Keratinocyte (primary cell): Measurements from ENCODE around the gene IL11RA. TPM values are rescaled to one million over a fixed set of nuclear protein-coding genes. Genes with fewer than 3 reads are reported as not detected.

Experiments
- DNase-seq: peaks from one replicate; pipeline ENCODE4 v3.0.0-alpha.2; 2011; ENCODE audit warnings: low read depth, missing footprints, low spot score
- FAIRE-seq: peaks from 2 replicates; lab custom pipeline; 2011; peaks lifted over from hg19 to GRCh38; lab: Jason Lieb, UNC
- H2AFZ ChIP-seq: 2 replicates; pipeline ENCODE4 v1.6.0; 2012; ENCODE audit warnings: low read length, control low read depth, inconsistent platforms; ENCODE audit not compliant: control insufficient read depth
- H3K27ac ChIP-seq: 2 replicates; pipeline ENCODE4 v1.5.1; 2011; ENCODE audit warnings: low read length; ENCODE audit not compliant: control insufficient read depth, insufficient read depth
- H3K27me3 ChIP-seq: 3 replicates; pipeline ENCODE4 v1.6.0; 2011; ENCODE audit warnings: low read length; ENCODE audit not compliant: control insufficient read depth, insufficient read depth; ENCODE audit errors: extremely low read depth
- H3K36me3 ChIP-seq, 2 experiments: 2 replicates in 1 of 2; 3 replicates in 1 of 2; pipeline ENCODE4 v1.5.1; 2011; ENCODE audit warnings: low read length in 2 of 2, mild to moderate bottlenecking in 1 of 2; ENCODE audit not compliant: control insufficient read depth in 2 of 2, insufficient read depth in 2 of 2; ENCODE audit errors: extremely low read depth in 1 of 2
- H3K4me1 ChIP-seq: 3 replicates; pipeline ENCODE4 v1.5.1; 2011; ENCODE audit warnings: low read length; ENCODE audit not compliant: control insufficient read depth, insufficient read depth; ENCODE audit errors: extremely low read depth
- H3K4me2 ChIP-seq: 3 replicates; pipeline ENCODE4 v1.6.0; 2011; ENCODE audit warnings: low read depth, low read length; ENCODE audit not compliant: control insufficient read depth, insufficient read depth; ENCODE audit errors: extremely low read depth
- H3K4me3 ChIP-seq, 3 experiments: fragments of 200-600 bp in 1 of 3; sonication (generic) in 1 of 3; 2 replicates in 2 of 3; 3 replicates in 1 of 3; pipeline ENCODE4 v1.5.1; 2011 to 2016; ENCODE audit warnings: low read length in 3 of 3, mild to moderate bottlenecking in 3 of 3, control low read depth in 2 of 3, inconsistent platforms in 1 of 3, low read depth in 1 of 3, mixed read lengths in 1 of 3, mixed run types in 1 of 3, moderate library complexity in 1 of 3; ENCODE audit not compliant: control insufficient read depth in 2 of 3, insufficient read depth in 2 of 3; ENCODE audit errors: extremely low read depth in 1 of 3
- H3K79me2 ChIP-seq: 2 replicates; pipeline ENCODE4 v1.6.0; 2012; ENCODE audit warnings: low read length; ENCODE audit not compliant: control insufficient read depth, insufficient read depth
- H3K9ac ChIP-seq: 3 replicates; pipeline ENCODE4 v1.6.0; 2011; ENCODE audit warnings: low read length; ENCODE audit not compliant: control insufficient read depth, insufficient read depth; ENCODE audit errors: extremely low read depth
- H3K9me1 ChIP-seq: 3 replicates; pipeline ENCODE4 v1.6.0; 2011; ENCODE audit warnings: low read length; ENCODE audit not compliant: control insufficient read depth, insufficient read depth; ENCODE audit errors: extremely low read depth
- H3K9me3 ChIP-seq: 2 replicates; pipeline ENCODE4 v1.5.1; 2012; ENCODE audit warnings: low read depth, low read length; ENCODE audit not compliant: control insufficient read depth
- H4K20me1 ChIP-seq: 3 replicates; pipeline ENCODE4 v1.6.0; 2011; ENCODE audit warnings: low read length; ENCODE audit not compliant: control insufficient read depth, insufficient read depth; ENCODE audit errors: extremely low read depth
- EZH2 ChIP-seq: IDR thresholded peaks from one replicate; pipeline ENCODE4 v1.6.1; 2012; ENCODE audit warnings: inconsistent platforms, mild to moderate bottlenecking, low read length, moderate library complexity
- dilution Hi-C: fragments of 300-500 bp; cut with MboI; formaldehyde crosslinking; loops from one replicate; pipeline ENCODE4 v1.7.0; 2020; ENCODE audit warnings: low sequenced_read_pairs; ENCODE audit not compliant: extremely low pct_ligation_motif_present
- polyA plus RNA-seq, 5 experiments: library from polyadenylated mRNA; depleted of rRNA in 3 of 5; stranded (reverse) in 3 of 5; stranded (forward) in 1 of 5; unstranded in 1 of 5; fragments of >200 nt; gene quantifications; 1 replicate in 1 of 5; 2 replicates in 3 of 5; 3 replicates in 1 of 5; pipeline versions ENCODE4 v1.2.1 to v1.2.3, GENCODE V29; 2011 to 2012; ENCODE audit warnings: missing spikeins in 2 of 5, low read depth in 1 of 5, low replicate concordance in 1 of 5
- TF ChIP-seq, protein P1 (sequence below), 3 experiments: IDR thresholded peaks in 1 of 3; conservative IDR thresholded peaks in 1 of 3; optimal IDR thresholded peaks in 1 of 3; 2 replicates in 2 of 3; 3 replicates in 1 of 3; pipeline versions ENCODE3 to v1.5.1; 2011; ENCODE audit warnings: low read length in 3 of 3, mild to moderate bottlenecking in 3 of 3, moderate library complexity in 2 of 3, control low read depth in 1 of 3, inconsistent platforms in 1 of 3; ENCODE audit not compliant: insufficient read depth in 2 of 3; ENCODE audit errors: extremely low read depth in 1 of 3

Gene IL11RA
- polyA plus RNA-seq, 1 donor (not counting 4 experiments of a cell fraction or from before 2014, with no cell fraction given) = 3.1 TPM

DNA sequence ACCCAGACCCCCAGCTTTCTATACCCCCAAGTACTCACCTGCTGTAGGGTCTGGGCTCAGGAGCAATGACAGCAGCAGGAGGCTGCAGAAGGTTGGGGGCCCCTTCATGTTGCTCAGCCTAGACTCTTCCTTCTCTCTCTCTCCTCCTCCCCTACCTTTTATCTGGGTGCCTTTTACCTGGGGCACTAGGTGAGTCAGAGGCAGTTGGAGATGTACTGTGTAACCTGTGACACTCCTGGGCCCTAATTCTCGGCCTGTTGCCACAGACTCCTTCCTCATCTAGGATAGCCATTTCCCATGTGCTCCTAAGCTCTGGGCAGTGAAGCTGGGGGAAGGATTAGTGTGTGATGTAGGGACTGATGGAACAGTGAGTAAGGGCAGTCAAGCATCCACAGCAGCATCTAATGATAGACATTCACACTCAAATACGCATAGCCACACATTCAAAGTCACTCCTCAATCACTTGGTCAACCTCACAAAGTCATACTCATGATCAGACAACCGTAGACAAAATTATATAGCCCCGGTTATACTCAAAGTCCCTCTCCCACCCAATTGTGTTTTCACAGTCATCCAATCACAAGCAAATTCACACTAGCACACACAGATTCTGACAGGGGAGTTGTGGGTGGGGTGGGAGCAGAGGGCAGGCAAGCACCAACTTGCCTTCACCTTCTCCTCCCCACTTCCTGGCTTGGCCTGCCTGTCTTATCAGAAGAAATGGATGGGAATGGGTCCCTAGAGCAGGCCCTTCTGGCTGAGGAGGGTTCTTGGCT is 10.7 kb downstream of the IL11RA start, which contains the start of gene CCL27:
TSS of gene CCL27 (minus strand) at position 132 of the 777 bp plus-strand sequence. CDS start at position 108, 24 bp downstream.
- H3K9me3 ChIP-seq = no peaks in the 10 kb centered on the region
- peaks cover 16% of the 10 kb centered on the region for H3K79me2 ChIP-seq
- dilution Hi-C loops = no loop called here
- H3K4me2 ChIP-seq = peak within 1 kb of the TSS; percentile 49
- DNase-seq = no peak
- TF ChIP-seq, protein P1, sequence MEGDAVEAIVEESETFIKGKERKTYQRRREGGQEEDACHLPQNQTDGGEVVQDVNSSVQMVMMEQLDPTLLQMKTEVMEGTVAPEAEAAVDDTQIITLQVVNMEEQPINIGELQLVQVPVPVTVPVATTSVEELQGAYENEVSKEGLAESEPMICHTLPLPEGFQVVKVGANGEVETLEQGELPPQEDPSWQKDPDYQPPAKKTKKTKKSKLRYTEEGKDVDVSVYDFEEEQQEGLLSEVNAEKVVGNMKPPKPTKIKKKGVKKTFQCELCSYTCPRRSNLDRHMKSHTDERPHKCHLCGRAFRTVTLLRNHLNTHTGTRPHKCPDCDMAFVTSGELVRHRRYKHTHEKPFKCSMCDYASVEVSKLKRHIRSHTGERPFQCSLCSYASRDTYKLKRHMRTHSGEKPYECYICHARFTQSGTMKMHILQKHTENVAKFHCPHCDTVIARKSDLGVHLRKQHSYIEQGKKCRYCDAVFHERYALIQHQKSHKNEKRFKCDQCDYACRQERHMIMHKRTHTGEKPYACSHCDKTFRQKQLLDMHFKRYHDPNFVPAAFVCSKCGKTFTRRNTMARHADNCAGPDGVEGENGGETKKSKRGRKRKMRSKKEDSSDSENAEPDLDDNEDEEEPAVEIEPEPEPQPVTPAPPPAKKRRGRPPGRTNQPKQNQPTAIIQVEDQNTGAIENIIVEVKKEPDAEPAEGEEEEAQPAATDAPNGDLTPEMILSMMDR (optimal IDR thresholded peaks at IDR 0.05 in 1 of 3, IDR thresholded peaks at IDR 0.05 in 1 of 3, conservative IDR thresholded peaks at IDR 0.05 in 1 of 3; ENCODE audit: extremely low read depth in 1 of 3, insufficient read depth in 2 of 3, low read length in 3 of 3) = no peak
- TF ChIP-seq EZH2 = no peak
- H3K9ac ChIP-seq = peak within 1 kb of the TSS; percentile 55
- H3K27ac ChIP-seq = peak within 1 kb of the TSS; percentile 86
- H3K27me3 ChIP-seq = no peaks in the 10 kb centered on the region
- H3K9me1 ChIP-seq = peaks cover under 1% of the 10 kb centered on the region
- no peaks in the 10 kb centered on the region for H4K20me1 ChIP-seq
- H3K4me3 ChIP-seq = peak within 1 kb of the TSS in 1 of 3 experiments; percentile 4
- H3K4me1 ChIP-seq = peaks cover 58% of the 10 kb centered on the region
- peak; percentile 77 for FAIRE-seq
- peak within 1 kb of the TSS; percentile 64 for H2AFZ ChIP-seq
- peaks cover 0 to 2% of the 10 kb centered on the region in 2 experiments for H3K36me3 ChIP-seq

DNA sequence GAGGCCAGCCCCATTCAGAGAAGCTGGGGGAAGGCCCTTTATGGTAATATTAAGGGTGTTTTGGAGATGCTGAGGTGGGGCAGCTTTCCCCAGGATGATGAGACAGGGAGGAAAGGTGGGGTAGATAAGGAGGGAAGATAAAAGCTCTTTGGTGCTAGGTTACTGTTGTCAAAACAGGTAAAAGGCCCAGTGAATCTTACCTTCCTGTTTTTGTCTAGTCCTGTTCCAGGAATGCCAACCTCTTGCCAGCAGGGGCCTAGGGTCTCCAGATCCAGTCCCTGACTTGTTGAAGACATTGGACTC is 11.3 kb downstream of the IL11RA start:
- peak overlapping the region; percentile 86 for H3K27ac ChIP-seq
- no peaks in the 10 kb centered on the region for H3K9me3 ChIP-seq
- peak; percentile 87 for FAIRE-seq
- peaks cover 0 to 7% of the 10 kb centered on the region in 2 experiments for H3K36me3 ChIP-seq
- dilution Hi-C loops = no loop called here
- H4K20me1 ChIP-seq = peaks cover under 1% of the 10 kb centered on the region
- TF ChIP-seq EZH2 = no peak
- TF ChIP-seq, protein P1 (optimal IDR thresholded peaks at IDR 0.05 in 1 of 3, IDR thresholded peaks at IDR 0.05 in 1 of 3, conservative IDR thresholded peaks at IDR 0.05 in 1 of 3; ENCODE audit: extremely low read depth in 1 of 3, insufficient read depth in 2 of 3, low read length in 3 of 3) = no peak
- H3K27me3 ChIP-seq = no peaks in the 10 kb centered on the region
- peak overlapping the region; percentile 49 for H3K4me2 ChIP-seq
- peaks cover 22% of the 10 kb centered on the region for H3K79me2 ChIP-seq
- peaks cover 58% of the 10 kb centered on the region for H3K4me1 ChIP-seq
- H2AFZ ChIP-seq = peak overlapping the region; percentile 41
- DNase-seq = no peak
- H3K9me1 ChIP-seq = peaks cover 5% of the 10 kb centered on the region
- no peak overlapping the region for H3K4me3 ChIP-seq
- peak overlapping the region; percentile 55 for H3K9ac ChIP-seq
